GM18511 (cell line): ENCODE data around the gene RASGRF2.
"Not testable (repeated sequence)": the region's sequence is repeated elsewhere in the genome, so short reads cannot be mapped to it uniquely, and the experiment has no call there.

ENCODE experiments used
- ATAC-seq: cut with Tn5 transposase; IDR thresholded peaks from one replicate; pipeline ENCODE4 v1.9.1; 2021; ENCODE audit warnings: mild to moderate bottlenecking, moderate library complexity; ENCODE audit not compliant: unreplicated experiment

Gene RASGRF2

DNA sequence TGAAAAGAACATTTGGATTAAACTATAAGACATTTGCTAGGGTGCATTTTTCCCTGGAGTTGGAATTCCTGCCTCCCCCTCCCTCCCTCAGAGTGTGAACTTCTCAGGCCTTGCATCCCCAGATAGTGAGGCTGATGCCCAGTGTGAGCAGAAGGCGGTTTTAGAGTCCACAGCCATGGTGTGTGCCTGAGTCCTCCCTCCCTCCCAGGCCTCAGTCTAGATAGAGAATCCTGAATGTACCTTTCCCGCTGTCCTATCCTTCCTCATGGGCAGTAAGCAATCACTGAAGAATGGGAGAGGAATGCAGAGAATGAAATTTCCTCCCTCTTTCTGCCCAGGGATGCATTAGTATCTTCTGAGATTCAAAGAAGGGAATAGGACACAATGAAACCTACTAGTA lies 108.5 kb downstream of the RASGRF2 start:
- no peak for ATAC-seq

- no peak for ATAC-seq
Observed at GRCh38 chr5:81069990-81070389, 109.8 kb downstream of the RASGRF2 start.

DNA sequence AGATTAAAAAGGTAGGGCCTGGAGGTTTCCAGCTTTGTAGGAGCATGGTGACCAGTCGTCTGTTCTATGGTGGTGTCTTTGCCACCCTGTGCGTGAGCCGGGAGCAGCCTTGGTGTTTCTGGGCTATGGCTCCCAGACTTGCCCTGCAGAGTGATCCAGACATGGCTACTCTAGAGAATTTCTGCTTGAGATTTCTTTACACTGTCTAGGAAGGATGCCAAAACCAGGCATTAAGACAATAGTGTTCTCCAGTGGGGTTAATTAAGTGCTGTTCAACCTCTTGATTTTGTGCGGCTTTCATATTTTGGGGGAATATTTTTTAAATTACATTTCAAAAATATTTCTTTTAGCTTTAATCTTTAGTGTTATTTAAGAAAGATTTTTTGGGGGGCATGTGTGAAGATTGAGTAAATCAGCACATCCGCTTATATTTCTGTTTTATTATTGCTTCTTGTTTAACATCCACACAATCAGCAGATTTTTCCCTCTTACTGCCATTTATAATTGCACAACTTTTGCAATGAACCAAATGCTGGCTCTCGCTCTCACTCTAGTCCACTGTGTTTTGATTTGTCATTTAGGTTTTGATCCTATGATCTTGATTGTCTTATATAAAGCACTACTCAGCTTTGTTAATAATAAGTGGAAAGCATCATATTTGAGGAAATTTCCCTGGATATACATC lies 110.5 kb downstream of the RASGRF2 start:
- no peak for ATAC-seq

DNA sequence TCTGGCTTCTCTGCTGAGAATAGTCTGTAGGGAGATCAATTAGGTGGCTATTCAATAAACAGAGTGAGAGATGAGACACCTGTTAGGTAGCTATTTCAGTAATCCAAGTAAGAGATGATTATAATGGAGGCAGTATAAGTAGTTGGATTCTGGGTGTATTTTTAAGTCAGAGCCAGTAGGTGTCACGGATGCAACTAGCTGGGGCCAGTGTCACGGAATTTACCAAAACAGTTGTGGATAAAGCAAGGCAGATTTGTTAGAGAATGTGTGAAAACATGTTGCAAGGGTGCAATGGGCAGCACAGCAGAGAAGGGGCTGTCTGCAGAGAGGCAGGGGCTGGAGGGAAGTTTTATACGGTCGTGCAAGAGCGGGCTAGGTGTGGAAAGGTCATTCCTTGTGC lies 114.9 kb downstream of the RASGRF2 start:
- ATAC-seq: no peak

GRCh38 chr5:81077105-81077504 lies 116.9 kb downstream of the RASGRF2 start:
- no peak for ATAC-seq

- no peak for ATAC-seq
Observed at GRCh38 chr5:81078930-81079329, 118.8 kb downstream of the RASGRF2 start.

DNA sequence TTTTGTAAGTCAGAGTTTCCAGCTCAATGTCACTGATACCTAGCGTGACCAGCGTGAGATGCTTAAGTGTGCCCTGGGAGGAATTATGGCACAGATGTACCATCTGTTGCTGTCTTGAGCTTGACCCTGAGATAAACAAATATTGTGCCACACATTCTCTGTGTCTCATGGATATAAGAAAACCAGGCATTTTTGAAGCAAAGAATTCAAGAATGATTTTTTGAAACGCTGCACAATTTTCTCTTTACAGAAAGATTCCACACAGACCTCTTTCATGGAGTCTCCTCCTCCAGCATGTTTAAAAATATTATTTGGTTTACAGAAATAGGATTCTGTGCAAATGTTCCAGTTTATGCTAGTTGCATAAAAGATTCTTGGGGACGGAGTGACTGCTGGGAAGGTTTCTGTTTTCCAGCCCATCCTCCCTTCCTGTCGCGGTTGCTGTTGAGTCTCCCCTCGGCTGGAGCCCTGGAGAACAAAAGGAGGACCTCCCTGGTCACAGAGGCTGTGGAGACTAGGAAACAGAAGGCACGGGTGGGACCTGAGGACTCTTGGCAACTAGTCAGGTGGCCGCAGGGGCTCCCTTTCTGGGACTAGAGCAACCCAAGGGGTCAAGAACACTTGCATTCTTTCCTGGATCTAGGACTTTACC lies 120.8 kb downstream of the RASGRF2 start:
- ATAC-seq: no peak

GRCh38 chr5:81081461-81081835 lies 121.3 kb downstream of the RASGRF2 start:
- ATAC-seq: no peak

DNA sequence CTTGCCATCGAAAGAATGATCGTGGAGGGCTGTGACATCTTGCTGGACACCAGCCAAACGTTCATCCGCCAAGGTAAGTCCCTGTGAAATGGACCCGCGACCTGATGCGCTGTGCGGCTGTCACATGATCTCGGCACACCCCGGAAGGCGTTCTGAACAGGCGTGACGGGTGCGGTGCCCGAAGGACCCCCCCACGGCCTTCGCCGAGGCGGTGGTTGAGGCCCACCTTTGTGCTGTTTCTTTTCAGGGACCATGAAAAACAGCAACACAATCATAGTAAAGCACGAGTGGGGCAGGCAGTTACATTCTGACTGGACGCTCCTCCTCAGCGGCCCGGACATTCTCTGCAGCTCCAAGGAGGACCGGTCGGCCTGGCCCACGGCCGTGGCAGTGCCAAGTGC lies 126.7 kb downstream of the RASGRF2 start:
- no peak for ATAC-seq

DNA sequence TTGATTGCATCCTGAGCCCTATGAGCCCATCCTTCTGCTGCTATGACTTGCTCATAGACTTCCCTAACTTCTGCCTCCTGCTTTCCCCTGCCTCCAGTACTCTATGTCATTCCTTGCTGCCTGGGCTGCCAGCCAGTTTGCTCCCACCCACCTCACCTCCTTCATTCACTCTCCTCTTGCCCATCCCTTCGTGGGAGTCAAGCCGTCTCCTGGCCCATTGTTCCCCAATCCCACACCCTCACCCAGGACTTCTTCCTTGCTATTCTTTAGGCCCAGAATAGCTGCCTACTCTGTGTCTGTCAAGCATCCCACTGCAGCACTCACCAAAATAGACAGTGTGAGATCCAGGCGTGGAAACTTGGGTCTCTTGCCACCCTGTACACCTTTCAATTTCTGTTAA lies 131.0 kb downstream of the RASGRF2 start:
- ATAC-seq: no peak

GRCh38 chr5:81093536-81094196 lies 133.5 kb downstream of the RASGRF2 start:
- no peak for ATAC-seq

DNA sequence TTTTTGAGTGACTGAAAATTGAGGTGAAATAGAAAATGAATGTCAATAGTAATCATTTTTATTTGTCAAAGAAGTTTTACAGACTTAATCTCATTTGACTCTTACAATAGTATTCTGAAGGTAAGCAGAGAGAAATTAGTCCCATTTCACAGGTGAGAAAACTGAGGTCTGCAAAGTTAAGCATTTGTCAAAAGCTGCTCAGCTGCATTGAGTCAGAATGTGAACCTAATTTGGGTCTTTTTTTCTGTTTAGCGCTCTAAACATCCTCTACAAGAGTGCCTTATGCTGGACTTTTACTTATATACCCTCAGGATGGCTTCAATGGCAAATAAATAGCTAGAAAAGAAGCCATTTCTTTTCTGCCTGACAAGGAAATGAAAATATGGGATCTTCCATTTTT lies 135.7 kb downstream of the RASGRF2 start:
- no peak for ATAC-seq

- no peak for ATAC-seq
Observed at GRCh38 chr5:81097713-81098112, 137.6 kb downstream of the RASGRF2 start.

- no peak for ATAC-seq
Observed at GRCh38 chr5:81105261-81105877, 145.2 kb downstream of the RASGRF2 start.

- no peak for ATAC-seq
Observed at GRCh38 chr5:81115261-81115660, 155.1 kb downstream of the RASGRF2 start.

DNA sequence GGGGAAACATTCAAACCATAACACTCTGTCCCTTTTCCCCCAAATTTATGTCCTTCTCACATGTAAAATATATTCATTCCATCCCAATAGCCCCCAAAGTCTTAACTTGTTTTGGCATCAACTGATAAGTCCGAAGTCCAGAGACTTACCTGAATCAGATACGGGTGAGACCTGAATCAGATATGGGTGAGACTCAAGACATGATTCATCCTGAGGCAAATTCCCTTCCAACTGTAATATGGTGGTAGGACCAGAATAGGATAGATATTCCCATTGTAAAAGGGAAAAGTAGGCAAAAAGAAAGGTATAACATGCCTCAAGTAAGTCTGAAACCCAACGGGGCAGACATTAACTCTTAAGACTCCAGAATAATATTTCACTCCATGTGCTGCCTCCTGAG lies 157.4 kb downstream of the RASGRF2 start:
- no peak for ATAC-seq

DNA sequence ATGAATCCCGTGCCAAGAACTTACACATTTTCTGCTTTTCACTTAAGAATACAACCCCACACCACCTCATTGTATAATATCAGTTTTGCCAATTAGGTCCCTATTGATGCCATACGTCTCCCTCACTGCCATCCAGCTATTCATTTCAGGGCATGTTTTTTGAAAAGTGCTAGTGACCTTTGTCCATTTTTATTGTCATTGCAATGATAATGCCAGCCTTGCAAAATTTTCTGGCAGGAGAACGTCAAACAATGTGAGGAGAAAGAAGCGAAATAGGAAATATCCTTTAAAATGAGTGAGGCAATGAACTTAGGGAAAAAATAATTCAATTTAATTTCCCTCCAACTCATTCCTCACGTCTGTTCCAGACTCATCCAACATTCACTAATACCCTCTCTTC lies 161.1 kb downstream of the RASGRF2 start:
- ATAC-seq: no peak

GRCh38 chr5:81121836-81122630 lies 161.9 kb downstream of the RASGRF2 start:
- ATAC-seq: no peak

DNA sequence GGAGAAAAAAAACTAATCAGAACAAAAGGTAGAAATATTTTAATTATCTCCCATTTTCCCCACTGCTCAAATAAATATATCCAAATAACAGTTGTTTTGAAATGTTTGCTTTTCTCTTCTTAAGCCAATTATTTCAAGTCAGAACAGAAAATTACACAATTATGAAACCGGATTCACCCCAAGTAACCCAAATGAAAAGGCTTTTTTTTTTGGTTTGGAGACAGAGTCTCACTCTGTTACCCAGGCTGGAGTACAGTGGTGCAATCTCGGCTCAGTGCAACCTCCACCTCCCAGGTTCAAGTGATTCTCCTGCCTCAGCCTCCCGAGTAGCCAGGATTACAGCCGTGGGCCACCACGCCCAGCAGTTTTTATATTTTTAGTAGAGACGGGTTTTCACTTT lies 164.5 kb downstream of the RASGRF2 start:
- ATAC-seq: not testable (repeated sequence)

- no peak for ATAC-seq
Observed at GRCh38 chr5:81125959-81126358, 165.8 kb downstream of the RASGRF2 start.

GRCh38 chr5:81128416-81128815 lies 168.3 kb downstream of the RASGRF2 start:
- ATAC-seq: no peak
